Measurements from ENCODE around the gene RIPK4.

RIPK4 gene

GRCh38 chr21:41768437-41769042 lies 1.7 kb upstream of the RIPK4 start:
- DNase-seq: peak; percentile 23

- no peak for DNase-seq
Observed at GRCh38 chr21:41767606-41768436, 969 bp upstream of the RIPK4 start.

- DNase-seq: no peak
Observed at GRCh38 chr21:41765973-41766882, 624 bp downstream of the RIPK4 start.

- DNase-seq: no peak
Observed at GRCh38 chr21:41765420-41765821, 1.4 kb downstream of the RIPK4 start.

DNA sequence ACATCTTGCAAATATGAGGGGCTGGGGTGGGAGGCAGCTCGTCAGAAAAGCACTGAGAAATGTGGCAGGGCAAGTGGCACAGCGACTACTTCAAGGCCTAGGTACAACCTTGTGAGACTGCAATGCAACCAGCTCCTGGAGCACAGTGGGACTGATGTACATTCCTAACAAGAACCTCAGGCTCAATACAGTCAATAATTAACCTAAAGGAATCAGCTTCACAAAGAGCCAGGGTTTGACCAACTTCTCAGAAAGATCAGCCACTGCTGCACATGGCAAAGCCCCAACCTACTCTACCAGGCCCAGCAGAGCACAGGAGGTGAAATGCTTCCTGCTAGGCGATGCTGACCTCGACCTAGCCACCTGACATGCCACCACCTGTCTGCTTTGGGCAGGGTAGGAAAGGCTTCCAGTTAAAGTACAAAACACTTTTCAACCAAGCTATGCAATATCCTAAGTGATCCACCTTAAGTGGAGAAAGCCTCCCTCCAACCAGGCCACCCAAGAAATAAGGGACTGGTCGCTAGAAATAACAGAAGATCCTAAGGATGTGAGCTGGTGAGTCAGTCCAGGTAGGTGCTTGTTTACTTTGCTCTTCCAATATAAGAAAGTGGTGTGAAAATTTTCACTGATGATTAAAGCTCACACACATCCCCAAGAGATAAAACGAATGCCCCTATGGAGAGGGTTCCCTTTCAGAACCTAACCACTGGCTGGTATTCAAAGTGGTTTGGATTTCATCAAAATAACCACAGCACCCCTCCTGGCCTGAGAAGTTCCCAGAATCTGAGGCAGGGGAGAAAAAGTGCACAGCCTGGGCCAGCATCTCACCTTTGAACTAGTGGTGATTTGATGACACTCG lies 2.1 kb downstream of the RIPK4 start:
- no peak for DNase-seq

DNA sequence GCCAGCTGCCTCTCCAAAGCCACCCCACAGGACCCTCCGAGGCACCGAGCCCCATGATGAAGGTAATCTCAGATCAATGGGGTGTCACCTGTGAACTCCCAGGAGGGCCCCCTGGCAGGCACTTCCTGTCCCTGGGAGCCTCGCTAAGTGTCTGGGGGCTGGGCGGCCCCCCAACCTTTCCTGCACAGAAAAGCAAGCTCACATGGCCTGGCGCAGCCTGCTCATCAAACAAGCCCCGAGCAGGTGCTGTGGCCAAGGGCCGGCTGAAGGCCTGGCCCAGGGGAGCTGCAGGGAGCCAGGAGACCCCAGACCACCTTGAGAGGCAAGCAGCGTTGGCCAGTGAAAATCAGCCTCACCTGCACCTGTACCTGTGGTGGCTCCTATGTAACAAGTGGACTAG lies 2.9 kb downstream of the RIPK4 start:
- no peak for DNase-seq

GRCh38 chr21:41763398-41763931 lies 3.4 kb downstream of the RIPK4 start:
- DNase-seq: no peak

- DNase-seq: no peak
Observed at GRCh38 chr21:41762753-41763152, 4.1 kb downstream of the RIPK4 start.

GRCh38 chr21:41761934-41762635 lies 4.8 kb downstream of the RIPK4 start:
- DNase-seq: no peak

GRCh38 chr21:41761211-41761933 lies 5.5 kb downstream of the RIPK4 start:
- no peak for DNase-seq

GRCh38 chr21:41760411-41760810 lies 6.4 kb downstream of the RIPK4 start:
- DNase-seq: no peak

GRCh38 chr21:41759926-41760325 lies 6.9 kb downstream of the RIPK4 start:
- DNase-seq: no peak

GRCh38 chr21:41759214-41759840 lies 7.5 kb downstream of the RIPK4 start:
- DNase-seq: no peak

DNA sequence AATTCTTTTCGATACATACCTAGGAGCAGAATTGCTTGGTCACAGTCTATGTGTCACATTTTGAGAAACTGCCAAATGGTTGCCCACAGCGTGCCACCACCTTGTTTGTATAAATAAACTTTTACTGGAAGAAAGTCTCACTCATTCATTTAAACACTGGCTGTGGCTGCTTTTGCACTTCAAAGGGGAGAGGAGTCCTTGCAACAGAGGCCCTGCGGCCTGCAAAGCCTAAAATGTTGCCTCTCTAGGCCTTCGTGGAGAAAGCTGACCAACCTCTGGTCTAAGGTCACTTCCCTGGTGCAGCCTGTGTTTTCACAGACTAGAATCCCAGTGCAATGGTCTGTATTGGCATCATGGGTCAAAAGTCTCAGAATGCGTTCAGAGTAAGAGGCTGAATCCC lies 8.3 kb downstream of the RIPK4 start:
- no peak for DNase-seq

GRCh38 chr21:41755934-41756773 lies 10.7 kb downstream of the RIPK4 start:
- DNase-seq: no peak

DNA sequence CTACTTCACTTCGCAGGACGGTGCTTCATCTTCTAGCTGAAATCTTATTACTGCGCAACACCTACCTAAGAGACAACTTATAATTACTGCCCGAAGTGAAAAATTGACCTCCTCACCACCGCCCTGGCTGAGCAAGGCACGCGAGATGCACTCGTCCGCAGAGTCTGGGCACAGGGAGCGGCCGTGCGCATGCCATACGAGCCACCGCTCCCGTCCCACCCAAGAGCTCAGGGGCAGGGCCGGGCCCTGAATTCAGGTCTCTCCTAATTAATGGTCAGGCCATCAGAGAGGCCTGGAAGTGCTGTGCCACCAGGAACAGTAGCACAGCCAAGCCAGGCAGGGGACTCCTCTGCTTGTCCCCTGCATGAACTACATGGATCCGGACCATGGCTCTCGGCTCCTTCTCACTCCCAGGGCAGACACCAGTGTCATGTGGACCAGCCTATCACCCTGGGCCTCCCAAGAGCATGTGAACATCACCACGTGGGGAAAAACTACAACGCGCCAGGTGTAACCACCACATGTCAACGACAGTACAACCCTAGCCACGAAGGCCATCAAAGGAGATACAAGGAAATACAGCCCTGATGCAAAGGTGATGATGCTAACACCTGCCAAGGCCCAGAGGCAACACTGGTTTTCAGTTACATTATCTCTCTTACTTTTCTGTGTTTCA lies 11.5 kb downstream of the RIPK4 start:
- DNase-seq: no peak

- no peak for DNase-seq
Observed at GRCh38 chr21:41754479-41754891, 12.4 kb downstream of the RIPK4 start.

DNA sequence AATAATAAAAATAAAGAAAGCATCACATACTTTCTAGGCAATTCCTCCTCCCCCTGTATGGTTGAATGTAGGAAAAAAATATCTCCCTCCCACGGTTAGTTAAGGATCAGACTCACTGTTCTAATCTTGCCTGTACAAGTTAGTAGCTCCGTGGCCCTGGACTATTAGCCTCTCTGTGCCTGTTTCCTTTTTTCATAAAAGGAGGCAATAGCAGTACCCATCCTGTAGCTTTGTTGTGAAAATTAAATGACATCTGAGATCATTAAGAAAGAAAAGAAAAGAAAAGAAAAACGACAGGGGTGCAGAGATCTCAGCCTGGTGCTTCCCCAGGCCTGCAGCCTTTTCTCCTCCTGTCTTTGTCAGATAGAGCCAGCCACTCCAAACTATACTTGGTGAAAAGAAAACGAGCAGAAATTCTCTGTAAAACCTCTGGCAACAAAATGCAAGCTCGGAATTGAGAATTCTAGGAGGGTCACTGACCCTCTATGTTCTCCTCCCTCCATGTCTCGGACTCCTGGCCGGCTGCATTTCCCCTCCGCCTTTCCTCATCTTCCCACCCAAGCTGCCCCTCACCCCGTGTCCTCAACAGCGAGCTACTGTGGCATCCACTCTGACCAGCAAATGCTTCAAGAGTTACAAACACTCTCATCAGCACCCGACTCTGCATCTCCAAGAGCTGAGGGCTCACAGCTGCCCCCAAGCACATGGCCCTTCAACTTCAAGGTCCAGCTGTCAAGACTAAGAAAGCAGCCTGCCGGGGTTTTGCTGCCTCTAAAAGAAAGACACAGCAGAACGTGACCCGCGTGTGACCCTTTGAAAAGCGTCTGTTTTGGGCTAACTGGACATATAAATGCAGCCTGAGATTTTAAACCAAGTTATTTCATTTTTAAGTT lies 13.6 kb downstream of the RIPK4 start:
- no peak for DNase-seq
